ENCODE results near the gene LRFN4. TPM values are rescaled to one million over a fixed set of nuclear protein-coding genes. Genes with fewer than 3 reads are reported as not detected.

Gene LRFN4
- total RNA-seq, 3 donors from 2014 or later, result 26.7 to 39.9 (median 28.8) TPM

GRCh38 chr11:66850588-66851238 lies 6.2 kb upstream of the LRFN4 start:
- Mint-ChIP-seq H3K4me3 (no peak overlapping the region), H3K36me3 (ENCODE audit: insufficient read depth) (no peaks in the 10 kb centered on the region), H3K27me3 (ENCODE audit: low read depth) (no peaks in the 10 kb centered on the region), H3K4me1 (ENCODE audit: low read depth) (peaks cover 6% of the 10 kb centered on the region), H3K9me3 (no peaks in the 10 kb centered on the region)
- DNase-seq (no peak), ATAC-seq (no peak)

GRCh38 chr11:66851239-66851596 lies 5.6 kb upstream of the LRFN4 start:
- no peak overlapping the region for H3K4me3 Mint-ChIP-seq
- H3K27me3 Mint-ChIP-seq (ENCODE audit: low read depth), result no peaks in the 10 kb centered on the region
- no peak for DNase-seq
- no peaks in the 10 kb centered on the region for H3K9me3 Mint-ChIP-seq
- peaks cover 8% of the 10 kb centered on the region for H3K4me1 Mint-ChIP-seq (ENCODE audit: low read depth)
- no peaks in the 10 kb centered on the region for H3K36me3 Mint-ChIP-seq (ENCODE audit: insufficient read depth)
- ATAC-seq, result no peak

DNA sequence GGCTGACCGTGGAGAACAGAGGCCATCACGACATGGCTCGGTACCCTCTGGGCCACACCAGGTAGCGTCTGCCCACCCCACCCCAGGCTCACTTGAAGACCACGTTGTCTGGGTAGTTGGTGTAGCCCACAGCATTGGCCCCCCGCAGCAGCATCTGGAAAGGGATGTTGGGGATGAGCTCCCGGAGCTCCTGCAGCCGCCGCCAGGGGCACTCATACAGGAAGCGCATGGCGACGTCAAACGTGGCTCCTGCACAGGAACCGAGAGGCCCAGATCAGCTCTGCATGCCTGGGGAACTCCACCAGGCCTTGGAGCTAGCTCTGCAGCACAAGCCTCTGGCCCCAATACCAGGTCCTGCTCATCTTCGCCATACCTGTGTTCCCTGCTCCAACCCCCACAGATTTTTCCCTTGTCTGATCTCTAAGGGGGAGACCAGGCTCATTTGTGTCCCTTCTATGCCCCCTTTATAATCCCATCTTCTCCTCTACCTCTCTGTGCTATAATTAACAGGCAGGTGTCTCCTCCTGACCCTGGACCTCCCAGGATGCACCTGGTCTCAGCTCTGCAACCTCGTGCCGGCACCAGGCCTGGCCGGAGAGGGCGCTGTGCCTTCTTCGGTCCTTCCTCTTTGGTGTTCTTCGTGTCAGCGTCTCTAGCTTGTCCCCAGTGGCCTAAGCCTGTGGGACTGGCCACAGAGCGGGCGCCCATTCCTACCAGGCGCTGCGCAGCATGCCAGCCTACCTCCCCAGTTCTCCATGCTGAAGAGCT lies 5.0 kb upstream of the LRFN4 start:
- H3K36me3 Mint-ChIP-seq (ENCODE audit: insufficient read depth), result no peaks in the 10 kb centered on the region
- no peaks in the 10 kb centered on the region for H3K27me3 Mint-ChIP-seq (ENCODE audit: low read depth)
- peaks cover 8% of the 10 kb centered on the region for H3K4me1 Mint-ChIP-seq (ENCODE audit: low read depth)
- DNase-seq (no peak), ATAC-seq (no peak)
- H3K4me3 Mint-ChIP-seq, result no peak overlapping the region
- H3K9me3 Mint-ChIP-seq, result no peaks in the 10 kb centered on the region

- H3K27me3 Mint-ChIP-seq (ENCODE audit: low read depth), result no peaks in the 10 kb centered on the region
- DNase-seq, result no peak
- peaks cover 8% of the 10 kb centered on the region for H3K4me1 Mint-ChIP-seq (ENCODE audit: low read depth)
- no peaks in the 10 kb centered on the region for H3K9me3 Mint-ChIP-seq
- no peak for ATAC-seq
- no peak overlapping the region for H3K4me3 Mint-ChIP-seq
- H3K36me3 Mint-ChIP-seq (ENCODE audit: insufficient read depth), result no peaks in the 10 kb centered on the region
Observed at GRCh38 chr11:66852466-66853241, 4.2 kb upstream of the LRFN4 start.

- Mint-ChIP-seq H3K4me1 (ENCODE audit: low read depth) (peaks cover 8% of the 10 kb centered on the region), H3K27me3 (ENCODE audit: low read depth) (no peaks in the 10 kb centered on the region), H3K9me3 (no peaks in the 10 kb centered on the region), H3K36me3 (ENCODE audit: insufficient read depth) (no peaks in the 10 kb centered on the region), H3K4me3 (no peak overlapping the region)
- ATAC-seq (no peak), DNase-seq (no peak)
Observed at GRCh38 chr11:66853242-66854229, 3.3 kb upstream of the LRFN4 start.

DNA sequence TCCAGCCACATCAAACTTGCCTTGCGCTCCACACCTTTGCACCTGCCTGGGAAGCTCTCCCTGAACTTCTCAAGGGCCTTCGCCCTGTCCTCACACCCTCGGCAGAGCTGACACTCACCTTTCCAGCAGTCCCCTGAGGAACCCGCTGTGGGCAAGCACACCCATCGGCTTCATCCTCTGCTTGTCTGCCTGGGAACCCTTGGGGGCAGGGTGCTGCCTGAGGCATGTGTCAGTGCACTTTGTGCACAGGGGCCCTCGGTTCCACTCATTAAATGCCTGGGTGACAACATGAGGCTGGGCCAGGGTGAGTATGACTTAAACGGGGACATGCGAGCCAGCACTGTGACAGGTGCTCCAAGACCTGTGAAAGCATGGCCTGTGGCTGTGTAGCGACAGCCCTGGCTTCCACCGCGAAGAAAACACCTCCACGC lies 2.6 kb upstream of the LRFN4 start:
- Mint-ChIP-seq H3K4me3 (no peak overlapping the region), H3K4me1 (ENCODE audit: low read depth) (peaks cover 8% of the 10 kb centered on the region), H3K36me3 (ENCODE audit: insufficient read depth) (no peaks in the 10 kb centered on the region), H3K27me3 (ENCODE audit: low read depth) (no peaks in the 10 kb centered on the region), H3K9me3 (no peaks in the 10 kb centered on the region)
- no peak for ATAC-seq
- DNase-seq, result no peak

DNA sequence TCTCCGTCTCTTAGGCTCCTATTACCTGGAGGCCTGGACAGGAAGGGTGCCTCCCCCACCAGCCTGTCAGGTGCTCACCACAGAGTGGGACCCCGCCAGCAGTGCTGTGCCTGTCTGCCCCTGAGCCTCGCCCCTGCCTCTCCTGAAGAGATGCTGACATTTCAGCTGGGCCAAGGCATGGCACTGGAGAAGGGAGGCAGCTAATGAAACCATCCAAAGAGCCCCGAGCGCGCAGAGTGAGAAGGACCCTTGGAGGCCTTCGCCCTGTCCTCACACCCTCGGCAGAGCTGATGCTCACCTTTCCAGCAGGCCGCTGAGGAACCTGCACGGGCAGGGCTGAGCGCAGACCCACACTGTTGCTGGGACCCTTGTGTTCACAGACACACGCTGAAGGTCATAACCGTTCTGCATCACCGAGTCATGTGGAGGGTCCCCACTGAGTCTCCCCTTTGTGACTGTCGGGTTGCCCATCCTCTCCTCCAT lies 2.1 kb upstream of the LRFN4 start:
- Mint-ChIP-seq H3K4me3 (peak overlapping the region; percentile 81), H3K27me3 (ENCODE audit: low read depth) (no peaks in the 10 kb centered on the region), H3K9me3 (no peaks in the 10 kb centered on the region), H3K4me1 (ENCODE audit: low read depth) (peaks cover 8% of the 10 kb centered on the region), H3K36me3 (ENCODE audit: insufficient read depth) (no peaks in the 10 kb centered on the region)
- ATAC-seq, result no peak
- no peak for DNase-seq

GRCh38 chr11:66855574-66856495 lies 1.0 kb upstream of the LRFN4 start:
- no peaks in the 10 kb centered on the region for H3K36me3 Mint-ChIP-seq (ENCODE audit: insufficient read depth)
- H3K4me3 Mint-ChIP-seq, result peak overlapping the region; percentile 88
- ATAC-seq, result peak; percentile 82 to 83
- no peaks in the 10 kb centered on the region for H3K9me3 Mint-ChIP-seq
- H3K4me1 Mint-ChIP-seq (ENCODE audit: low read depth), result peaks cover 8% of the 10 kb centered on the region
- H3K27me3 Mint-ChIP-seq (ENCODE audit: low read depth), result no peaks in the 10 kb centered on the region
- DNase-seq, result peak; percentile 52

DNA sequence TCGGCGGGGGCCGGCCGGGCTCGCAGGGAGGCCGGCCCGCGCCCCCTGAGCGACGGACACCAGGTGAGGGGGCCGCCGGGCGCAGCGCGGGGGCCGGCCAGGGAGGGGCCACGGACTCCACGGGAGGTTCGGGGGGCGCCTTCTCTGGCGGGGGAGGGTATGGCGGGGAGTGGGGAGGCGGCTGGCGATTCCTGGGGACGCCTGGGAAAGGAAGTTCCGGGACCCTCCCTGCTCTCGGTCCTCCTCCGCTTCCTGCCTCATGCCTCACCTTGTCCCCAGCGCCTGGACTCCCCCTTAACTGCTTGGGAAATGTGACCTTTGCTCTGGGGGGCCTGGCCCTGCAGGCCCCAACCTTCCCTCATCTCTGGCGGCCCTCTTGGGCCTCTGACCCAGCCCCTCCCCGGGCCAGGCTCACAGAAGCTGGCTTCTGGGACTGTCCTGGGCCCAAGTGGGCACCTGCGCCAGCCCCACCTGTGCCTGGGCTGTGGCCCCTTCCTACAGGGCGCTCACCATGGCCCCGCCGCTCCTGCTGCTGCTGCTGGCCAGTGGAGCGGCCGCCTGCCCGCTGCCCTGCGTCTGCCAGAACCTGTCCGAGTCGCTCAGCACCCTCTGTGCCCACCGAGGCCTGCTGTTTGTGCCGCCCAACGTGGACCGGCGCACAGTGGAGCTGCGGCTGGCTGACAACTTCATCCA lies 516 bp downstream of the LRFN4 start:
- Mint-ChIP-seq H3K27me3 (ENCODE audit: low read depth) (no peaks in the 10 kb centered on the region), H3K36me3 (ENCODE audit: insufficient read depth) (no peaks in the 10 kb centered on the region), H3K4me3 (peak overlapping the region; percentile 77), H3K4me1 (ENCODE audit: low read depth) (peaks cover 5% of the 10 kb centered on the region), H3K9me3 (no peaks in the 10 kb centered on the region)
- DNase-seq (no peak), ATAC-seq (no peak)

DNA sequence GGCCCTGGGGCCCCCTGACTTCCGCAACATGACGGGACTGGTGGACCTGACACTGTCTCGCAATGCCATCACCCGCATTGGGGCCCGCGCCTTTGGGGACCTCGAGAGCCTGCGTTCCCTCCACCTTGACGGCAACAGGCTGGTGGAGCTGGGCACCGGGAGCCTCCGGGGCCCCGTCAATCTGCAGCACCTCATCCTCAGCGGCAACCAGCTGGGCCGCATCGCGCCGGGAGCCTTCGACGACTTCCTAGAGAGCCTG lies 992 bp downstream of the LRFN4 start:
- Mint-ChIP-seq H3K4me1 (ENCODE audit: low read depth) (peaks cover 5% of the 10 kb centered on the region), H3K27me3 (ENCODE audit: low read depth) (no peaks in the 10 kb centered on the region), H3K36me3 (ENCODE audit: insufficient read depth) (no peaks in the 10 kb centered on the region), H3K9me3 (no peaks in the 10 kb centered on the region), H3K4me3 (peak overlapping the region; percentile 77)
- ATAC-seq (no peak), DNase-seq (no peak)

- ATAC-seq (no peak), DNase-seq (no peak)
- H3K36me3 Mint-ChIP-seq (ENCODE audit: insufficient read depth), result no peaks in the 10 kb centered on the region
- peak overlapping the region; percentile 77 for H3K4me3 Mint-ChIP-seq
- H3K9me3 Mint-ChIP-seq, result no peaks in the 10 kb centered on the region
- H3K4me1 Mint-ChIP-seq (ENCODE audit: low read depth), result peaks cover 5% of the 10 kb centered on the region
- H3K27me3 Mint-ChIP-seq (ENCODE audit: low read depth), result no peaks in the 10 kb centered on the region
Observed at GRCh38 chr11:66858186-66858938, 1.5 kb downstream of the LRFN4 start.

GRCh38 chr11:66858939-66859685 lies 2.2 kb downstream of the LRFN4 start:
- peaks cover 5% of the 10 kb centered on the region for H3K4me1 Mint-ChIP-seq (ENCODE audit: low read depth)
- ATAC-seq, result no peak
- H3K4me3 Mint-ChIP-seq, result no peak overlapping the region

More at GRCh38 chr11:66858939-66859685, 2.2 kb downstream of the LRFN4 start:
- Mint-ChIP-seq H3K27me3 (ENCODE audit: low read depth) (no peaks in the 10 kb centered on the region), H3K9me3 (no peaks in the 10 kb centered on the region), H3K36me3 (ENCODE audit: insufficient read depth) (no peaks in the 10 kb centered on the region)
- DNase-seq, result no peak
